GM18519 (cell line): ENCODE results near the gene TMEM31.
"Not testable (repeated sequence)": the region's sequence is repeated elsewhere in the genome, so short reads cannot be mapped to it uniquely, and the experiment has no call there.

Experiments
- ATAC-seq: cut with Tn5 transposase; IDR thresholded peaks from one replicate; pipeline ENCODE4 v1.9.1; 2021; ENCODE audit warnings: mild to moderate bottlenecking, moderate library complexity; ENCODE audit not compliant: unreplicated experiment, low FRiP score

The TMEM31 gene

GRCh38 chrX:103722505-103722904 is 11.8 kb downstream of the TMEM31 start:
- ATAC-seq: no peak

GRCh38 chrX:103726477-103726876 is 15.8 kb downstream of the TMEM31 start:
- no peak for ATAC-seq

GRCh38 chrX:103727115-103727514 is 16.4 kb downstream of the TMEM31 start:
- ATAC-seq: no peak

GRCh38 chrX:103729015-103729414 is 18.3 kb downstream of the TMEM31 start:
- no peak for ATAC-seq

GRCh38 chrX:103730147-103730795 is 19.6 kb downstream of the TMEM31 start:
- no peak for ATAC-seq

- ATAC-seq: no peak
Measured at GRCh38 chrX:103730796-103731493, 20.2 kb downstream of the TMEM31 start.

- no peak for ATAC-seq
Measured at GRCh38 chrX:103733017-103733416, 22.3 kb downstream of the TMEM31 start.

- ATAC-seq: no peak
Measured at GRCh38 chrX:103734125-103734760, 23.5 kb downstream of the TMEM31 start.

- ATAC-seq: no peak
Measured at GRCh38 chrX:103737696-103738095, 27.0 kb downstream of the TMEM31 start.

GRCh38 chrX:103739421-103739820 is 28.7 kb downstream of the TMEM31 start:
- ATAC-seq: no peak

- ATAC-seq: no peak
Measured at GRCh38 chrX:103741879-103742278, 31.2 kb downstream of the TMEM31 start.

GRCh38 chrX:103742339-103742738 is 31.6 kb downstream of the TMEM31 start:
- no peak for ATAC-seq

GRCh38 chrX:103747163-103747562 is 36.5 kb downstream of the TMEM31 start:
- no peak for ATAC-seq

- ATAC-seq: no peak
Measured at GRCh38 chrX:103754401-103754800, 43.7 kb downstream of the TMEM31 start.

GRCh38 chrX:103756736-103757135 is 46.0 kb downstream of the TMEM31 start:
- no peak for ATAC-seq

GRCh38 chrX:103758555-103758954 is 47.8 kb downstream of the TMEM31 start:
- ATAC-seq: no peak

GRCh38 chrX:103763541-103763940 is 52.8 kb downstream of the TMEM31 start:
- ATAC-seq: not testable (repeated sequence)
